ENCODE measurements around the gene ZIC1.
A peak's percentile ranks its signal among the peaks of the same experiment; 100 is the strongest.

ZIC1 gene

DNA sequence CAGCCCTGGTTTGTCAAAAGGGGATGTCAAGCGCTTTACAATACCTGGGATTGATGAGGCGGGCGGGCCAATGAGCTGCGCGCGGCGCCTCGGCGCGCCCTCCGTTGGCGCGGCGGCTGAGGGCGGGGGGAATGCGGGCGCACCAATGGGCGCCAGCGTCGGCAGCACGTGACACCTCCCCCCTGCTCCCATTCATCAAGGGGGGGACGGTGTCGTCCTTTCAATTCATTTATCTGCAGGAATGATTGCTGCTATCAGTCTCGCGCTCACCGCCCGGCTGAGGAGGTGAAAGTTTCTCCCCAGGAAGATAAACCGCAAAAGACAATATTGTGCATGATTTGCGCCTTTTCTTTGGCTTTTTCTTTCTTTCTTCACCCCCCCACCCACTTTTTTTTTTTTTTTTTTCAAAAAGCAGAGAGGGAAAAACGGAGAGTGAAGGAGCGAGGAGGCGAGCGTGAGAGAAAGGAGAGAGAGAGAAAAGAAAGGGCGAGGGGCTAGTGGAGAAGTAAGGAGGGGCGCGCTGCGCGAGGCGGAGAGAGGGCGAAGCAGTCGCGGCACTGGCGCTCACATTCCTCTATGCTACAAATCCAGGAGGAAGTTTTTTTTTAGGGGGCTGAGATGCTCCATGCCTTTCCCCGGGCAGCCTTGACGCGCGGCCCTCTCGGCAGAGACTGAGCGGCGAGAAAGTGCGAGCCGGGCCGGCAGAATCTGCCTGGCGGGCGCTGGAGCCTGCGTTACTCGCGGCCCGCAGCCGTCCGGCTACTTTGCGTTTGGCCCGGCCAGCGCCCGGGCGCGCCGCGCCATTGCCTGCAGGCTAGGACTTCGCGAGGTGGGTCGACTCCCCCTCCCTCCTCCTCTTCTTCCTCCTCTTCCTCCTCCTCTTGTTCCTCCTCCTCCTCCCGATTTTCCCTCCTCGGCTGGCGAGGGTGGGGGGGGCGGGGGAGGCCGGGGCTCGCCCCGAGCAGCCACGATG, at the start of gene ZIC1:
ZIC1 (plus strand) TSS at position 223 of the 973 bp plus-strand sequence; CDS start at position 971, 748 bp downstream.
- TF ChIP-seq, protein P1, sequence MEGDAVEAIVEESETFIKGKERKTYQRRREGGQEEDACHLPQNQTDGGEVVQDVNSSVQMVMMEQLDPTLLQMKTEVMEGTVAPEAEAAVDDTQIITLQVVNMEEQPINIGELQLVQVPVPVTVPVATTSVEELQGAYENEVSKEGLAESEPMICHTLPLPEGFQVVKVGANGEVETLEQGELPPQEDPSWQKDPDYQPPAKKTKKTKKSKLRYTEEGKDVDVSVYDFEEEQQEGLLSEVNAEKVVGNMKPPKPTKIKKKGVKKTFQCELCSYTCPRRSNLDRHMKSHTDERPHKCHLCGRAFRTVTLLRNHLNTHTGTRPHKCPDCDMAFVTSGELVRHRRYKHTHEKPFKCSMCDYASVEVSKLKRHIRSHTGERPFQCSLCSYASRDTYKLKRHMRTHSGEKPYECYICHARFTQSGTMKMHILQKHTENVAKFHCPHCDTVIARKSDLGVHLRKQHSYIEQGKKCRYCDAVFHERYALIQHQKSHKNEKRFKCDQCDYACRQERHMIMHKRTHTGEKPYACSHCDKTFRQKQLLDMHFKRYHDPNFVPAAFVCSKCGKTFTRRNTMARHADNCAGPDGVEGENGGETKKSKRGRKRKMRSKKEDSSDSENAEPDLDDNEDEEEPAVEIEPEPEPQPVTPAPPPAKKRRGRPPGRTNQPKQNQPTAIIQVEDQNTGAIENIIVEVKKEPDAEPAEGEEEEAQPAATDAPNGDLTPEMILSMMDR (conservative IDR thresholded peaks at IDR 0.05; ENCODE audit: control insufficient read depth, insufficient read depth, low read depth, low read length): no peak
- no peak for DNase-seq (ENCODE audit: low read depth)
- H3K4me3 ChIP-seq (ENCODE audit: control insufficient read depth, low read depth, low read length): no peak within 1 kb of the TSS

DNA sequence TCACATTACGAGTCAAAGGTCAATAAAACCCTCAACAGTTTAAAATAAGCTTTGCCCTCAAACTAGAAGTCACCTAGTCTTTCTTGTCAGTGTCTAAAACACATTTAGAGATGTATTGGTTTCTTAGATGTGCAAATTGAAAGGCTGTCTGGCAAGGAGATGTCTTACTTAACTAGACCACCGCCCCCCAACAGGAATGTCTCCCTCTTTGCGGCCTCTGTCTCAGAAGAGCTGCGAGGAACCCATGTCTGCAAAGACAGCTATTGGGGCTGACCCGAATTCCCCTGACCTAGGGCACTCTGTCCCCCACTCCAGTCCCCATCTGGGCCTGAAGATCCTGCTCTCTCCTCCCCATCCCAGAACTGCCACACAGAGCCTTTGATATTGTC, 49.1 kb upstream of the ZIC1 start:
- no peak for DNase-seq (ENCODE audit: low read depth)
- no peak overlapping the region for H3K4me3 ChIP-seq (ENCODE audit: control insufficient read depth, low read depth, low read length)
- TF ChIP-seq, protein P1 (conservative IDR thresholded peaks at IDR 0.05; ENCODE audit: control insufficient read depth, insufficient read depth, low read depth, low read length): no peak

- H3K4me3 ChIP-seq (ENCODE audit: control insufficient read depth, low read depth, low read length): no peak overlapping the region
- DNase-seq (ENCODE audit: low read depth): no peak
- TF ChIP-seq, protein P1 (conservative IDR thresholded peaks at IDR 0.05; ENCODE audit: control insufficient read depth, insufficient read depth, low read depth, low read length): no peak
These were observed 48.3 kb upstream of the ZIC1 start for GRCh38 chr3:147360646-147361453.

DNA sequence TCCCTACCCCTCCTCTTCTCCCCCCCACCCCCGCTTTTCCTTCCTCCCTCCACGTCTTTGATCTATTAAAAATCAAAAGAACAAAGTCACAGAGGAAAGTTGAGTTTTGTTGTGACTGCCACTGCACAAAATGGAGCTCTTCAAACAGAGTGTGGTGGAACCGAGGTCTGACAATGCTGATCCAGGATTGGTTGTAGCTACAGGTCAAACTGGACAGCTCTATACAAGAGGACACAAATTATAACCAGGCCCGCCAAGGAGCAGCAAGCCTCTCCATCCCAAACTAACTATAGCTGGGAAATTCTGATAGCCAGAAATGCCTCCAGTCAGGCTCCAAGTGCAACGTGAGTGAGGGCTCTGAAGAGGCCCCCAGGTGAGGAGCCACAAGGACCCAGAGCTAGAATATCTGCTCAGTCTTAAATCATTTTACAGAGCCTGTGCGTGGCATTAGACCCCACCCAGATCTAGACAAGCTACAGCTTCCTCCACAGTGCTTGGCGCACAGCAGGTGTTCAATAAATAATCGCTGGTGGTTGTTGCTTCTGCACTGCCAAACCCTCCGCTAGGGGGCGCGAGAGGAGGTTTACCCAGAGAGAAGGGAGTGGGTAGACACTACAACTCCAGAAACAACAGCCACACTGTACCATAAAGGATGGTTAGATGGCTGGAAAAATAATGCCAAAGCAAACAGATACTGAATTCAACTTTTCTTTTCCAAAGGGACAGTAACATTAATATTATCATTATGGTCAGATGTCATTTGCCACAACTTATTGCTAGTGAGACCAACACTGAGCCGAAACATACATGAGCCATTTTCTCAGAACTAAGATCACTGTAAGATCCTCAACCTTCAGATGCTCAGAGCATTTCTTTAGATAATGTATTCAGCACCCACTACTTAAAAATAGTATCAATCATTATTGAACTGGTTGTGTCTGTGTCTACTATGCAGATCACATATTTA, 47.4 kb upstream of the ZIC1 start:
- H3K4me3 ChIP-seq (ENCODE audit: control insufficient read depth, low read depth, low read length): no peak overlapping the region
- DNase-seq (ENCODE audit: low read depth): peak; percentile 22
- TF ChIP-seq, protein P1 (conservative IDR thresholded peaks at IDR 0.05; ENCODE audit: control insufficient read depth, insufficient read depth, low read depth, low read length): peak; percentile 67

GRCh38 chr3:147364771-147365170, 44.4 kb upstream of the ZIC1 start:
- DNase-seq (ENCODE audit: low read depth): no peak
- TF ChIP-seq, protein P1 (conservative IDR thresholded peaks at IDR 0.05; ENCODE audit: control insufficient read depth, insufficient read depth, low read depth, low read length): no peak
- H3K4me3 ChIP-seq (ENCODE audit: control insufficient read depth, low read depth, low read length): no peak overlapping the region

Measured in fibroblast of mammary gland (primary cell).